ENCODE results near the gene CHD2.

DNA sequence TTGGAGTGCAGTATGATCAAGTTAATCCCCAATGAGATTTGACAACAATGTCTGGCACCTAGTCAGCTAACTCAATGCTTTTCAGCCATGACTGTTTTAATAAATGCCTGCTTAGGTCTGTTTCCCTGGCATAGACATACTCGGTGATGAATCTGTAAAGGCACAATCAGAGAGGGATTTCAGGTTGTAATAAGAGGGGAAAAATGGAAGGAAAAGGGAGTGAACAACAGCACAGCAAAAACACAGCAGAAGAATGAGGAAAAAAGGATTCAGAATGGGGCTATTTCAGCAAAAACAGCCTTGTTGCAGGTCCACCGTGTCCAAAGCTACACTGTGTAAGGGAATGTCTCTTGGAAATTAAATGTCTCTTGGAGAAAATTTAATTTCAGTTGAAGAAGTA lies 19.3 kb upstream of the CHD2 start:
- TF ChIP-seq, protein P1, sequence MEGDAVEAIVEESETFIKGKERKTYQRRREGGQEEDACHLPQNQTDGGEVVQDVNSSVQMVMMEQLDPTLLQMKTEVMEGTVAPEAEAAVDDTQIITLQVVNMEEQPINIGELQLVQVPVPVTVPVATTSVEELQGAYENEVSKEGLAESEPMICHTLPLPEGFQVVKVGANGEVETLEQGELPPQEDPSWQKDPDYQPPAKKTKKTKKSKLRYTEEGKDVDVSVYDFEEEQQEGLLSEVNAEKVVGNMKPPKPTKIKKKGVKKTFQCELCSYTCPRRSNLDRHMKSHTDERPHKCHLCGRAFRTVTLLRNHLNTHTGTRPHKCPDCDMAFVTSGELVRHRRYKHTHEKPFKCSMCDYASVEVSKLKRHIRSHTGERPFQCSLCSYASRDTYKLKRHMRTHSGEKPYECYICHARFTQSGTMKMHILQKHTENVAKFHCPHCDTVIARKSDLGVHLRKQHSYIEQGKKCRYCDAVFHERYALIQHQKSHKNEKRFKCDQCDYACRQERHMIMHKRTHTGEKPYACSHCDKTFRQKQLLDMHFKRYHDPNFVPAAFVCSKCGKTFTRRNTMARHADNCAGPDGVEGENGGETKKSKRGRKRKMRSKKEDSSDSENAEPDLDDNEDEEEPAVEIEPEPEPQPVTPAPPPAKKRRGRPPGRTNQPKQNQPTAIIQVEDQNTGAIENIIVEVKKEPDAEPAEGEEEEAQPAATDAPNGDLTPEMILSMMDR (IDR thresholded peaks at IDR 0.05 in 4 of 5, conservative IDR thresholded peaks at IDR 0.05 in 1 of 5), result no peak
- no peak for TF ChIP-seq POLR2A (IDR thresholded peaks at IDR 0.05)
